K562 (cell line): ENCODE measurements around the gene FTHL17. TPM values are rescaled to one million over a fixed set of nuclear protein-coding genes. Genes with fewer than 3 reads are reported as not detected.

Experiments used
- ATAC-seq: fragments of 200-7000 bp; cut with Tn5 transposase; 3 replicates; pipeline ENCODE4 v1.9.1; 2020; ENCODE audit warnings: moderate library complexity
- BruUV-seq: library from RNA; stranded (reverse); fragments of 400-500 nt; replicated peaks from 2 replicates; lab custom pipeline; 2021; lab: Mats Ljungman, UMichigan
- CTCF ChIA-PET: fragments of 300-600 bp; formaldehyde crosslinking; extraction: SDS; loops from one replicate; lab custom pipeline; 2021; ENCODE audit warnings: low intra/inter-chr PET ratio; lab: Yijun Ruan, JAX
- POLR2A ChIA-PET: fragments of 300-600, 350-650 bp; sonication (Branson Sonifier 250); formaldehyde crosslinking; extraction: SDS; loops from one replicate; lab custom pipeline; 2021; ENCODE audit warnings: antibody characterized with exemption, inconsistent platforms; lab: Yijun Ruan, JAX
- DNase-seq, 4 experiments: peaks; one replicate each; pipeline versions ENCODE4 v3.0.0 to v3.0.0-alpha.2; 2011 to 2018; ENCODE audit warnings: low spot score in 3 of 4, mixed read lengths in 3 of 4; ENCODE audit errors: extremely low read depth in 1 of 4
- FAIRE-seq: peaks from 2 replicates; lab custom pipeline; 2011; peaks lifted over from hg19 to GRCh38; lab: Jason Lieb, UNC
- H2AFZ ChIP-seq: 2 replicates; pipeline ENCODE4 v1.6.0; 2011; ENCODE audit warnings: low read depth, low read length, control low read depth, inconsistent platforms
- H3K27ac ChIP-seq: fragments of 200-600 bp; 3 replicates; pipeline ENCODE4 v1.8.0; 2011; ENCODE audit warnings: low read depth, mild to moderate bottlenecking, control low read depth, inconsistent platforms, low read length, moderate library complexity, mixed read lengths; ENCODE audit errors: extremely low read depth
- H3K27me3 ChIP-seq, 2 experiments: fragments of 300-600 bp in 1 of 2; 2 replicates in 1 of 2; 3 replicates in 1 of 2; pipeline versions ENCODE4 v1.6.0 to v1.8.0; 2011; ENCODE audit warnings: inconsistent platforms in 2 of 2, low read length in 2 of 2, mild to moderate bottlenecking in 1 of 2, mixed read lengths in 1 of 2, moderate library complexity in 1 of 2; ENCODE audit not compliant: control insufficient read depth in 2 of 2, insufficient read depth in 2 of 2
- H3K36me3 ChIP-seq: fragments of 300-600 bp; 3 replicates; pipeline ENCODE4 v1.8.0; 2011; ENCODE audit warnings: mild to moderate bottlenecking, low read length, inconsistent platforms; ENCODE audit not compliant: control insufficient read depth, insufficient read depth
- H3K4me1 ChIP-seq, 2 experiments: fragments of 200-600 bp in 1 of 2; replicated peaks in 1 of 2; 2 replicates in 1 of 2; 3 replicates in 1 of 2; pipeline versions ENCODE4 v1.5.1 to v1.8.0; 2011; ENCODE audit warnings: inconsistent platforms in 2 of 2, low read length in 2 of 2, mild to moderate bottlenecking in 1 of 2, mixed read lengths in 1 of 2, moderate library complexity in 1 of 2; ENCODE audit not compliant: control insufficient read depth in 2 of 2, insufficient read depth in 2 of 2
- H3K4me2 ChIP-seq: 2 replicates; pipeline ENCODE4 v1.6.1; 2011; ENCODE audit warnings: low read length, control low read depth, inconsistent platforms, mixed read lengths; ENCODE audit not compliant: insufficient read depth
- H3K4me3 ChIP-seq: fragments of 200-600 bp; sonication (generic), shearing (Covaris generic); 2 replicates; pipeline ENCODE4 v1.5.1; 2016; ENCODE audit warnings: control low read depth, inconsistent platforms
- H3K79me2 ChIP-seq: fragments of 200-600 bp; 3 replicates; pipeline ENCODE4 v1.8.0; 2011; ENCODE audit warnings: low read length, inconsistent platforms; ENCODE audit not compliant: control insufficient read depth, insufficient read depth
- H3K9ac ChIP-seq, 2 experiments: 2 replicates each; pipeline versions ENCODE4 v1.6.0 to v1.6.1; 2011; ENCODE audit warnings: low read depth in 2 of 2, low read length in 2 of 2, control low read depth in 1 of 2, inconsistent platforms in 1 of 2, mild to moderate bottlenecking in 1 of 2, mixed read lengths in 1 of 2; ENCODE audit not compliant: insufficient read depth in 1 of 2
- H3K9me1 ChIP-seq: one replicate; pipeline ENCODE4 v1.6.0; 2011; ENCODE audit warnings: inconsistent platforms, mild to moderate bottlenecking, low read length, moderate library complexity; ENCODE audit not compliant: control insufficient read depth, insufficient read depth
- H3K9me3 ChIP-seq: replicated peaks from 2 replicates; pipeline ENCODE4 v1.5.1; 2011; ENCODE audit warnings: low read depth, low read length, inconsistent platforms; ENCODE audit not compliant: control insufficient read depth, insufficient read depth
- H4K20me1 ChIP-seq: replicated peaks from 2 replicates; pipeline ENCODE4 v1.6.1; 2011; ENCODE audit warnings: low read length, inconsistent platforms, mixed read lengths; ENCODE audit not compliant: control insufficient read depth, insufficient read depth
- ASH1L ChIP-seq: fragments of 450-650 bp; IDR thresholded peaks from 2 replicates; pipeline ENCODE4 v1.6.1; 2018; ENCODE audit warnings: borderline replicate concordance, mild to moderate bottlenecking, low read depth; ENCODE audit not compliant: partially characterized antibody
- FOXJ3 ChIP-seq: sonication (generic); formaldehyde crosslinking; IDR thresholded peaks from 2 replicates; pipeline ENCODE4 v1.4.0; 2020; ENCODE audit warnings: mild to moderate bottlenecking, missing genetic modification reagents
- MCM5 ChIP-seq: fragments of 450-650 bp; IDR thresholded peaks from 2 replicates; pipeline ENCODE4 v1.6.1; 2016; ENCODE audit warnings: low read depth
- ZC3H11A ChIP-seq: IDR thresholded peaks from 2 replicates; pipeline ENCODE4 v1.6.1; 2012; ENCODE audit warnings: low read depth, low read length, improper control_type of control experiment
- ZNF707 ChIP-seq: fragments of 250-450 bp; sonication (Bioruptor Pico); conservative IDR thresholded peaks from 2 replicates; pipeline ENCODE4 v1.8.0; 2022; ENCODE audit warnings: inconsistent platforms, mild to moderate bottlenecking, moderate library complexity
- WGBS: fragments of 100-300 bp; shearing (Covaris generic); methylation state at CpG from one replicate; pipeline ENCODE4 v1.1.6; 2016; ENCODE audit warnings: low coverage, mixed read lengths; ENCODE audit not compliant: insufficient coverage; ENCODE audit errors: missing lambda C conversion rate; 5-methylcytosine and 5-hydroxymethylcytosine counted together
- in situ Hi-C: fragments of 300-500 bp; cut with MboI; formaldehyde crosslinking; loops from 4 replicates; pipeline ENCODE4 v1.15.0; 2018; ENCODE audit warnings: inconsistent platforms, mixed read lengths
- intact Hi-C: fragments of 100-400 bp; cut with micrococcal nuclease; formaldehyde crosslinking; loops from 2 replicates; pipeline ENCODE4 v1.14.2; 2022
- polyA plus RNA-seq, 8 experiments: library from polyadenylated mRNA; depleted of rRNA in 4 of 8; stranded (reverse) in 5 of 8; unstranded in 3 of 8; fragments of >200 nt; fragmentation: Nextera tagmentation in 2 of 8; fragmentation: Illumina TruSeq in 1 of 8; extraction: Ambion mirVana in 2 of 8; extraction: Trizol in 1 of 8; gene quantifications; 2 replicates each; pipeline versions ENCODE4 v1.2.1 to v1.2.3, GENCODE V29; 2011 to 2014; ENCODE audit warnings: inconsistent platforms in 1 of 8, missing spikeins in 1 of 8
- total RNA-seq, 7 experiments: library from RNA; depleted of rRNA in 6 of 7; stranded (reverse); fragments of >200 nt in 6 of 7; fragmentation: Illumina TruSeq in 2 of 7; extraction: Trizol in 2 of 7; gene quantifications; 2 replicates each; pipeline versions ENCODE4 v1.2.1 to v1.2.3, GENCODE V29; 2011 to 2021; ENCODE audit warnings: low replicate concordance in 1 of 7

FTHL17 gene
- total and polyA plus RNA-seq, 9 of the 15 experiments (the other 6 are each of a cell fraction or from before 2014, with no cell fraction given) = not detected

DNA sequence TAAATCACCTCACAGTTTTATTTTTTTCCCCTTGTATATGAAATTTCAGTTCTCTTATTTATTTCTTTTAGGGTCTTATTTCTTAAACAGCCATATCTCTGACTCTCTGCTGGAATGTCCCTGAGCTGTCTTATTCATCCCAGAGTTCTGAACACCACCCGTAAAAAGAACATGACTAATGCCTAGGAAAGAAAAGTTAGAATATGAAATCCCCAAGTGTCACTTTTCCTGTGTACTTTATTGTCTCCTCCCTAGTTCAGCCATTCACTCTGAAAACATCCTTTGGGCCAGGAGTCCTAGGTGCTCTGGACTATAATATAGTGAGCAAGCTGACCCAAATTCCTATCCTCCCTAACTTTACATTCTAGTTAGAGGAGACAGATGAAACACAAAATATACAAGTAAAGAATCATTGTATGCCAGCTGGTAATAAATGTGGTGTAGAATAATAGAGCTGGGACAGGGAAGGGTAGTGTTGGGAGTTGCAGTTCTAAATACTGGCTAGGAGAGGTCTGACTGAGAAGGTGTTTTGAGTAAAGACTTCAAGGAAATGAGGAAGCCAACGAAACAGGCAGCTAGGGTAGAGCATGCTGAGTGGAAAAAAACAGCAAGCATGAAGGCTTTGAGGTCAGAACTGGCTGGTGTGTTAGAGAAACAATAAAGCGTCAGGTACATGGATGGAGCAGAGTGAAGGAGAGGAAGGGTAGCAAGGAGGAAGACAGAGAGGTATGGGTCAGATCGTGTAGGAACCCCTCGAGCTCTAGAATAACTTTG is 40.6 kb upstream of the FTHL17 start:
- Histone ChIP-seq H3K27me3 (no peaks in the 10 kb centered on the region; a peak in 1 of 5 replicates), H3K4me1 (no peaks in the 10 kb centered on the region), H3K27ac (no peak overlapping the region), H3K9me1 (no peaks in the 10 kb centered on the region), H3K4me3 (no peak overlapping the region), H2AFZ (no peak overlapping the region), H3K36me3 (no peaks in the 10 kb centered on the region), H3K9ac (no peak overlapping the region), H4K20me1 (no peaks in the 10 kb centered on the region), H3K9me3 (no peaks in the 10 kb centered on the region), H3K4me2 (no peak overlapping the region), H3K79me2 (no peaks in the 10 kb centered on the region)
- intact Hi-C loops (no loop called here), in situ Hi-C loops (no loop called here)
- no TSS peak for BruUV-seq
- no peak for ATAC-seq
- POLR2A ChIA-PET = no interaction called here
- 0% methylated on average over 5 of the region's 5 CpGs for WGBS
- DNase-seq = no peak
- CTCF ChIA-PET = no interaction called here
- FAIRE-seq = no peak
- no peak for TF ChIP-seq ASH1L
- TF ChIP-seq FOXJ3 = no peak

DNA sequence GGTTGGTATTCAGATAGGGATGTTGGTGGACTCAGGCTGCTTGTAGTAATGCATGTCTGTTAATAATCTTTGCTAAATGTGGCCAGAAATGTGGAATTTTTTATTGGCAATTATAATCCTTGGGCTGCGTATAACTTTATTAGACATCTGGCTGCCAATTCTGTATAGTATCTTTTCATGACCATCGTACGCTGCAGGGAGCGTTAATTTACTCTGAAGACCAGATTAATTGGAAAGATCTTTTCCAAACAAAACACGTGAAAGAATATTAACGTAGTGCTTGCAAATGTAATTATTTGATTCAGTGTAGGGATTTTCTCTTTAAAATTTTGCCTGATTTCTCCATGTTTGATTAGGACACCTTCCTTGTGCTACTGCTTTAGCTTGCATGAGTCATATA is 38.8 kb upstream of the FTHL17 start:
- 5% methylated on average over 6 of the region's 6 CpGs for WGBS
- H2AFZ ChIP-seq = no peak overlapping the region
- POLR2A ChIA-PET = no interaction called here
- no peaks in the 10 kb centered on the region for H3K9me3 ChIP-seq
- in situ Hi-C loops = no loop called here
- H3K4me1 ChIP-seq = no peaks in the 10 kb centered on the region
- no peak overlapping the region for H3K4me3 ChIP-seq
- H3K4me2 ChIP-seq = no peak overlapping the region
- no peak overlapping the region for H3K27ac ChIP-seq
- no peaks in the 10 kb centered on the region for H3K36me3 ChIP-seq
- DNase-seq (no peak), FAIRE-seq (no peak), ATAC-seq (no peak)
- H3K27me3 ChIP-seq = no peaks in the 10 kb centered on the region; a peak in 1 of 5 replicates
- CTCF ChIA-PET = no interaction called here
- no peak overlapping the region for H3K9ac ChIP-seq
- no peaks in the 10 kb centered on the region for H3K79me2 ChIP-seq
- intact Hi-C loops = no loop called here
- no peaks in the 10 kb centered on the region for H3K9me1 ChIP-seq
- no peaks in the 10 kb centered on the region for H4K20me1 ChIP-seq
- BruUV-seq = no TSS peak
- TF ChIP-seq ZC3H11A (no peak), MCM5 (no peak), ZNF707 (CRISPR knock-in tag) (no peak)
